ENCODE measurements around the gene FOXM1. TPM values are rescaled to one million over a fixed set of nuclear protein-coding genes. Genes with fewer than 3 reads are reported as not detected.

FOXM1 gene
- total RNA-seq (2014; rRNA removed; shearing (Covaris generic)) = 18.8 and 36.1 TPM in 2 replicates

- in situ Hi-C loops (cut with HindIII; ENCODE audit: low sequenced_read_pairs) = no loop called here
These were observed at the start of gene FOXM1, which contains the start of gene RHNO1 for GRCh38 chr12:2877047-2877952. Gene FOXM1, minus strand, starts transcription at chr12:2877174. Its CDS starts 2,696 bp downstream, at chr12:2874478. Gene RHNO1, plus strand, starts transcription at chr12:2877223. Its CDS starts 8,144 bp downstream, at chr12:2885367.

GRCh38 chr12:2925322-2925995 is 48.5 kb upstream of the FOXM1 start:
- no peak for DNase-seq (ENCODE audit: low spot score)
- in situ Hi-C loops (cut with HindIII; ENCODE audit: low sequenced_read_pairs) = no loop called here

More at GRCh38 chr12:2877047-2877952, at the start of gene FOXM1, which contains the start of gene RHNO1:
- DNase-seq (ENCODE audit: low spot score) = peak; percentile 91

GRCh38 chr12:2924019-2924418 is 47.0 kb upstream of the FOXM1 start:
- no peak for DNase-seq (ENCODE audit: low spot score)
- in situ Hi-C loops (cut with HindIII; ENCODE audit: low sequenced_read_pairs) = no loop called here

GRCh38 chr12:2923057-2923456 is 46.1 kb upstream of the FOXM1 start:
- no peak for DNase-seq (ENCODE audit: low spot score)
- in situ Hi-C loops (cut with HindIII; ENCODE audit: low sequenced_read_pairs) = no loop called here

GRCh38 chr12:2922329-2922728 is 45.4 kb upstream of the FOXM1 start:
- DNase-seq (ENCODE audit: low spot score) = no peak
- in situ Hi-C loops (cut with HindIII; ENCODE audit: low sequenced_read_pairs) = no loop called here

GRCh38 chr12:2919249-2919648 is 42.3 kb upstream of the FOXM1 start:
- no peak for DNase-seq (ENCODE audit: low spot score)
- in situ Hi-C loops (cut with HindIII; ENCODE audit: low sequenced_read_pairs) = no loop called here

- in situ Hi-C loops (cut with HindIII; ENCODE audit: low sequenced_read_pairs) = no loop called here
- DNase-seq (ENCODE audit: low spot score) = no peak
These were observed 35.2 kb upstream of the FOXM1 start for GRCh38 chr12:2912216-2912575.

GRCh38 chr12:2904260-2904659 is 27.3 kb upstream of the FOXM1 start:
- no peak for DNase-seq (ENCODE audit: low spot score)

GRCh38 chr12:2902272-2902880 is 25.4 kb upstream of the FOXM1 start:
- DNase-seq (ENCODE audit: low spot score) = peak; percentile 99
- in situ Hi-C loops (cut with HindIII; ENCODE audit: low sequenced_read_pairs) = no loop called here

More at GRCh38 chr12:2904260-2904659, 27.3 kb upstream of the FOXM1 start:
- in situ Hi-C loops (cut with HindIII; ENCODE audit: low sequenced_read_pairs) = no loop called here

- DNase-seq (ENCODE audit: low spot score) = no peak
- in situ Hi-C loops (cut with HindIII; ENCODE audit: low sequenced_read_pairs) = no loop called here
These were observed 23.7 kb upstream of the FOXM1 start for GRCh38 chr12:2900642-2901041.

GRCh38 chr12:2897418-2897817 is 20.4 kb upstream of the FOXM1 start:
- in situ Hi-C loops (cut with HindIII; ENCODE audit: low sequenced_read_pairs) = no loop called here
- no peak for DNase-seq (ENCODE audit: low spot score)

GRCh38 chr12:2895511-2895910 is 18.5 kb upstream of the FOXM1 start:
- no peak for DNase-seq (ENCODE audit: low spot score)
- in situ Hi-C loops (cut with HindIII; ENCODE audit: low sequenced_read_pairs) = no loop called here

GRCh38 chr12:2895051-2895451 is 18.1 kb upstream of the FOXM1 start:
- no peak for DNase-seq (ENCODE audit: low spot score)
- in situ Hi-C loops (cut with HindIII; ENCODE audit: low sequenced_read_pairs) = no loop called here

GRCh38 chr12:2893007-2893406 is 16.0 kb upstream of the FOXM1 start:
- in situ Hi-C loops (cut with HindIII; ENCODE audit: low sequenced_read_pairs) = no loop called here
- no peak for DNase-seq (ENCODE audit: low spot score)

GRCh38 chr12:2892246-2892645 is 15.3 kb upstream of the FOXM1 start:
- in situ Hi-C loops (cut with HindIII; ENCODE audit: low sequenced_read_pairs) = no loop called here
- no peak for DNase-seq (ENCODE audit: low spot score)

GRCh38 chr12:2891240-2892053 is 14.5 kb upstream of the FOXM1 start:
- DNase-seq (ENCODE audit: low spot score) = peak; percentile 70
- in situ Hi-C loops (cut with HindIII; ENCODE audit: low sequenced_read_pairs) = no loop called here

- in situ Hi-C loops (cut with HindIII; ENCODE audit: low sequenced_read_pairs) = no loop called here
- DNase-seq (ENCODE audit: low spot score) = peak; percentile 98
These were observed 13.6 kb upstream of the FOXM1 start, which contains the start of gene TULP3 for GRCh38 chr12:2890388-2891239. Gene TULP3, plus strand, starts transcription at chr12:2890891. Its CDS starts 57 bp downstream, at chr12:2890948.

GRCh38 chr12:2890001-2890387 is 13.0 kb upstream of the FOXM1 start:
- in situ Hi-C loops (cut with HindIII; ENCODE audit: low sequenced_read_pairs) = no loop called here
- DNase-seq (ENCODE audit: low spot score) = no peak
